HL-60 (cell line): ENCODE results near the gene SLC26A2.

Experiments
- CTCF ChIP-seq: IDR thresholded peaks from one replicate; pipeline ENCODE4 v1.5.1; 2011; ENCODE audit warnings: low read length, control low read depth, inconsistent platforms; ENCODE audit not compliant: insufficient read depth
- GABPA ChIP-seq: IDR thresholded peaks from 2 replicates; pipeline ENCODE4 v1.6.1; 2012; ENCODE audit warnings: low read depth
- POLR2AphosphoS5 ChIP-seq: IDR thresholded peaks from 2 replicates; pipeline ENCODE4 v1.6.1; 2012; ENCODE audit warnings: low read depth
- TF ChIP-seq, protein P1 (sequence below): IDR thresholded peaks from 2 replicates; pipeline ENCODE4 v1.6.1; 2012; ENCODE audit warnings: low read depth; ENCODE audit not compliant: insufficient replicate concordance

GRCh38 chr5:149956685-149957084, 3.9 kb upstream of the SLC26A2 start:
- no peak for TF ChIP-seq CTCF
- TF ChIP-seq GABPA, result no peak
- TF ChIP-seq POLR2AphosphoS5, result no peak
- TF ChIP-seq, protein P1, sequence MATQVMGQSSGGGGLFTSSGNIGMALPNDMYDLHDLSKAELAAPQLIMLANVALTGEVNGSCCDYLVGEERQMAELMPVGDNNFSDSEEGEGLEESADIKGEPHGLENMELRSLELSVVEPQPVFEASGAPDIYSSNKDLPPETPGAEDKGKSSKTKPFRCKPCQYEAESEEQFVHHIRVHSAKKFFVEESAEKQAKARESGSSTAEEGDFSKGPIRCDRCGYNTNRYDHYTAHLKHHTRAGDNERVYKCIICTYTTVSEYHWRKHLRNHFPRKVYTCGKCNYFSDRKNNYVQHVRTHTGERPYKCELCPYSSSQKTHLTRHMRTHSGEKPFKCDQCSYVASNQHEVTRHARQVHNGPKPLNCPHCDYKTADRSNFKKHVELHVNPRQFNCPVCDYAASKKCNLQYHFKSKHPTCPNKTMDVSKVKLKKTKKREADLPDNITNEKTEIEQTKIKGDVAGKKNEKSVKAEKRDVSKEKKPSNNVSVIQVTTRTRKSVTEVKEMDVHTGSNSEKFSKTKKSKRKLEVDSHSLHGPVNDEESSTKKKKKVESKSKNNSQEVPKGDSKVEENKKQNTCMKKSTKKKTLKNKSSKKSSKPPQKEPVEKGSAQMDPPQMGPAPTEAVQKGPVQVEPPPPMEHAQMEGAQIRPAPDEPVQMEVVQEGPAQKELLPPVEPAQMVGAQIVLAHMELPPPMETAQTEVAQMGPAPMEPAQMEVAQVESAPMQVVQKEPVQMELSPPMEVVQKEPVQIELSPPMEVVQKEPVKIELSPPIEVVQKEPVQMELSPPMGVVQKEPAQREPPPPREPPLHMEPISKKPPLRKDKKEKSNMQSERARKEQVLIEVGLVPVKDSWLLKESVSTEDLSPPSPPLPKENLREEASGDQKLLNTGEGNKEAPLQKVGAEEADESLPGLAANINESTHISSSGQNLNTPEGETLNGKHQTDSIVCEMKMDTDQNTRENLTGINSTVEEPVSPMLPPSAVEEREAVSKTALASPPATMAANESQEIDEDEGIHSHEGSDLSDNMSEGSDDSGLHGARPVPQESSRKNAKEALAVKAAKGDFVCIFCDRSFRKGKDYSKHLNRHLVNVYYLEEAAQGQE, result no peak
